HG03460 (cell line): ENCODE data around the gene GAPDHS.

Source experiments
- ATAC-seq: cut with Tn5 transposase; IDR thresholded peaks from one replicate; pipeline ENCODE4 v1.9.1; 2021; ENCODE audit not compliant: unreplicated experiment

Gene GAPDHS

DNA sequence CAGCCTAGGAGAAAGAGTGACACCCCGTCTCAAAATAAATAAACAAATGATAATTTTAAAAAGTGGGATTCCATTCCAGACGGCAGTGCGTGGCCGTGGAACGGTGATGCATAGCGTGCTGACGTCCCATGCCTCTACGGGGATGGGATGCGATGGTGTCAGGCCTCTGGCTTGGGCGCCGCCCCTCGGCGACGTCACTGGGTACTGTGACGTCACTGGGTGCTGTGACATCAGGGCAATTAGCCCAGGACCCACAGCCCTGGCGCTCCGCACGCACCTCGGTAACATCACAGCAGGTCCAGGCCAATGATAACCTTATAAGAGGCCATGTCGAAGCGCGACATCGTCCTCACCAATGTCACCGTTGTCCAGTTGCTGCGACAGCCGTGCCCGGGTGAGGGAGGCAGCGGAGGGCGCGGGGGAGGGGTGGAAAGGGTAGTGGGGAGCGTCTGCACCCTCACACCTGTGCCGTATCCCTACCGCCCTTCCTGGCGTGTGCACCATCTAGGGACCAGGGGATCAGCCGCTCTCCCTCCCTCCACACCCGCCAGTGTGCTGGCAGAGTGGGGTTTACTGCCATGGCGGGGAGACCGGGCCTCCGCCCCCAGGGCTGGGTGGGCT lies at the start of gene GAPDHS:
Gene GAPDHS (plus strand): TSS at position 256 of the 621 bp plus-strand sequence. CDS start 72 bp downstream, at position 328.
- ATAC-seq = no peak

DNA sequence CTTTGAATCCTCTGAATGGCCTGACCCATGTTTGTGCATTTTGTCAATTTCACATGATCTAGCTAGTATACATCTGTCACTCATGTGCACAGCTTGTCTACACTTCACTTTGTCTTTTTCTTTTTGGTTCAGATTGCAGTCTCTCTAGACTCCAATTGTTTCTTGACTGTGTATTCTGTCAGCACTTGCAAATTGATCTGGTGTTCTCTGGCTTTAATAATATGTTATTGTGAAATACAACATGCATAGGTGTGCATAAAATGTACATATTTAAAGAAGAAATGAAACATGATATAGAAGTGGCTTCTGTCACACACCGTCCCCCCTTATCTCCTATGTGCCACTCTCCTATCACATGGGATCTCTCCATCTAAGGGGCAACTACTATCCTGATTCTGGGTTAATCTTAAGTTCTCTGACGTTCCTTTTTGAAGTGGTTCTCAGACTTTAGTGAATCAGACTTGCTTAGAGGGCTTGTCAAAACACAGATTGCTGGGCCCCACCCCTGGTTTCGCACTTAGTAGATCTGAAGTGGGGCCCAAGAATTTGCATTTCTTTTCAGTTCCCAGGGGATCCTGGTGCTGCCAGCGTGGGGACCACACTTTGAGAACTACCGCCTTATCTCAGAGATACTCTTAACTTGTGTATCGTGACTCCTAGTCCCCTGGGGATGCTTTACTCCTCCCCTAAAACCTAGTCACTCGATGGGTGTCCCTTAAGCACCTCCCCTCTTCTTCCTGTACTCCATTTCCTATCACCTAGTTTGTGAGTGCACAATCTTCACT lies 48.8 kb upstream of the GAPDHS start:
- ATAC-seq = peak; percentile 57

DNA sequence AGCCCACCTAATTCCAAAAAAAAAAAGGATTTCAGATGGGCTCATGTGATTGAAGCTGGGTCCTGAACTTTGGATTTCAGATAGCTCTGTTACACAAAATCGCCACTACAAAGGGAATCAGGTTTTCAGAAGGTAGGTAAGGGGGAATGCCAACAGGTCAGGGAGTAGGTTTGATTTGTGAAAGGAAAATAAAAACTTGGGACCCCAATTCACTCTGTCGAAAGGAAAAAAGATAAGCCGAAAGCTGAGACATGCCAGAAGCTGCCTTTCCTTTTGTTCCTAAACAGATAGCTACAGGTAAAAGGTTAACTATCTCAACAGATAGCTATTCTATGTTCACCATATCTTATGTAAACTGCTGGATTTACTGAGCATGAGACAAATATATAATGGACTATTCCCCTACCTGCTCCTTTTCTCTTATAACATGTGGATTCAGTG lies 47.0 kb upstream of the GAPDHS start:
- no peak for ATAC-seq

DNA sequence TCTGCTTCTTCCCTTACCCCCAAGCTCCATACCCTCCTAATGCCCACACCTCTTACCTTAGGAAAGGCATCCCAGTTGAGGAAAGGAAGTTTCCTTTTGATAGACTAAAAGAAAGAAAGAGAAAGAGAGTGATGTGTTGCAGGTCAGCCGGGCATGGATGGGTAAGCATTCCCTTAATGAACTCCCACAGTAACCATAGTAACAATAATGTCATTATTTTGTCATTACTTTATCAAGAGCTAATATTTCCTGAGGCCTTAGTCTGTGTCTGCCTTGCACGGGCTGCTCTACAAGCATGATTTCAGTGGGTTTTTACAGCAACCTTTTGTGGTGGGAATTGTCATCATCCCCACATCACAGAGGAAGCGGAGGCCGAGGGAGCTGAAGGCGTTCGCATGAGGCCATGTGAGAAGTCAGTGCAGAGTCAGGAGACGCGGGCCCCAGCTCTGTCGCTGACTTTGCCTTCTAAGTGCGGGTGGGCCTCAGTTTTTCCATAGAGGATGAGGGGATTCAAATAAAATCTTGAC lies 45.5 kb upstream of the GAPDHS start:
- ATAC-seq = no peak

DNA sequence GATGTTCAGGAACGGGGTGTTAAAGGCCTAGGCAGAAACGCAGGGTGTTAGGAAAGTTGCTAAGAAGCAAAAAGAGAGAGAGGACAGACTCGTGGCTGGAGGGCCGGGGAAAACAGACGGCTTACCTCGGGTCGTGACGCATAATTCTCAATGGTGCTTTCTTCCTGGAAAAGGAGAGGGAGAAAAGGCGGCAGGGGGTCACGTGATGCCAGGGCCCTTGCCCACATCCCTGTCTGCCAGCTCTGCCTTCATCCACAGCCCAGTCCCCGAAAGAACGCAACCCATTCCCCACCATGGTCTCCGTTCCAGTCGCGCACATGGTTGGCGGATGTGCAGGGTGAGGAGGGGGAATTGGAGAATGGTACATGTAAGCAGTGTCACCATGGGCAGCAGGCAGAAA lies 44.6 kb upstream of the GAPDHS start:
- no peak for ATAC-seq

DNA sequence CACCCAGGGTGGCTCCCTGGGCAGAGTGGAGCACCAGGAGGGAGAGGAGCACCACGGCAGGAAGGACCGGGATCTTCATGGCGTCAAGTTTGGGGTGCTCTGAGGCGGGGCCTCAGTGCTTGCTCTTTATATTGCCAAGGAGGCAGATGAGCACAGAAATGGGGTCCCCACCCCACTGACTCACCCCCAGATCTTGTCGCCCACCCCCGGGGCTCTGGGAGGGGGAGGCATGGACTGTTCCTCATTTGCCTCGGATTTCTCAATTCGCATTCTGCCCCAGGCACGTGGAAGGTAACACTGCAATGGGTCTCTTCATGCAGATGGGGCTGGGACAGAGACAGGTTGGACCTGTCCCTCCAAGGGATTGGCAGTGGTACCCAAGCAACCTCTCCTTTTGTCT lies 42.9 kb upstream of the GAPDHS start, which contains the start of gene KRTDAP:
Gene KRTDAP (minus strand): TSS at position 101 of the 400 bp plus-strand sequence. CDS start 22 bp downstream, at position 79.
- ATAC-seq = no peak

DNA sequence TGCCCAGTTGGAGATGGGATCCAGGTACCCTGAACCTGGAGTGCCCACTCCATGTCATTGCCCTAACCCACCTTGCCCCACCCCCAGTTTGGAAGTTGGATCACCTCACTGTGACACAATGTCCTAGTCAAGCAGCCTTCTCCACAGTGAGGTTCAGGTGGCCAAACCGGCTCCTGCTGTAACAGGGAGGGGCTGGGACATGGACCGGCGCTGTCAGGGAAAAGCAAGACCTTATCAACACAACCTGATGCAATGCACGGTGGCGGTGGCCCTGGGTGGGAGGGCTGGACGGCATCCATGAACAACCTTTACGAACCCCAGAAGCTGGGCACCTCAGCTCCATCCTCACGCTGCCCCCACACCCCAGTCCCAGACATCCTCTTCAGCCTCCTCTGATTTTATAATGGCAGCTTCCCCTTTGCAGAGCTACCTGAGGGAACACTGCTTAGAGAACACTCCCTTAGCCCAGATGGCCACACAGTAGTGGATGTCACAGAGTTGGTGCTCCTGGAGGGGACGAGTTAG lies 41.4 kb upstream of the GAPDHS start:
- ATAC-seq = no peak

DNA sequence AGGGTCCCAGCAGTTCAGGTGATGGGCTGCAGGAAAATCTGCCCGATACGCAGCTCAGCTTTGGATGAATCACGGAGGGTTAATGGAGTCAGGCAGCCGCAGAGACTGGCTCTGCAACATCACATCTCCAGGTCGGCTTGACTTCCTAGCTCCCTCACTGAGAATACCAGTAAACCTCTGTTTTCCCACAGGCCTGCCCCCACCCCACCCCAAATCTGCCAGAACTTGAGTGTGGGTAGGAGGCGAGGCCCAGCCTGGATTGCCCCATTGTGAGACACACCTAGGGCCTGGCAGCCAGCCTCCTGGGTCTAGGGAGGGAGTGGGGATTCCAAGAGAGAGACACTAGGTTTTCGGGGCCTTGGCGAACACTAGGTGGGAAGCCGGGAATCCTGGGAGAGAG lies 39.3 kb upstream of the GAPDHS start:
- ATAC-seq = no peak

DNA sequence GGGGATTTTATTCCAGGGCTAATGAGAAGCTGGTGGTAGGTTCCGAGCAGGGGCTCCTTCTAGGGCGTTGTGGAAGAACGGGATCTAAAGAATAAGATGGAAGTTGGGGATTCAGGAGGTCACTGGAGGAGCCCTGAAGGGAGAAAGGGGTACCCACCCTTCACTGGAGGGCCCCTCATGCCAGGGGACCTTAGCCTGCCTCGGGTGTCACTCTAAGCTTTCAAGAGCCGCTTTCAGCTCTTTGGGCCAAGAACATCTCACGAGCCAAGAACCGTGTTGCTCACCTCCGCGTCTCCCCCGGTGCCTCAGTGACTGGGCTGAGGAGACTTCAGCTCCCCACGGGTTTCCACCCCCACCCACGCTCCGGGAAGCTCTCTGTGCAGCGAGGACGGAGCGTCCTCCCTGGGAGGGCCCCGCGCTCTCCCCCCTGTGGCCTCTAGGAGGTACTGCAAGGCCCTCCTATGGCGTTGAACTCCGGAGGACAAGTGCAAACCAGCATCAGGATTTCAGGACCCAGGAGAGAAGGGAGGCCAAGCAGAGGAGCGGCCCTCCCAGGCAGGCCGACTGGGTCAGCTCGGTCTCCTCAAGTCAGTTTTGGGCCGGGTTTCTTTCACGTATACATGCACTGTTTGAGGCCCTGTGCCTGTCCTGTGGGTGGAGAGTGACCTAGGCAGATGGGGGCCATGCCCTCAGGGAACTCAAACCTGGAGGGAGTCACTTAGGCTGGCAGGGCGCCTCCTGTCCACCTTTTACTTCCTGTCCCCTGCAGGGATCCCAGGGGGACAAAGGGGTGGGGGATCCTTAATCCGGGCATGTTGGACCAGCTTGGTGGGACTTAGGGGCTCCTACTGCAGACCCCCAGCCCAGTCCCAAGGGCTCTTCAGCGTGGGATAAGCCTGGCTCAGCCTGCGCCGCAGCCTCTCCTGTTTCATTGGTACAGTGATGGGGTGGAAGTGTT lies 37.9 kb upstream of the GAPDHS start:
- no peak for ATAC-seq

DNA sequence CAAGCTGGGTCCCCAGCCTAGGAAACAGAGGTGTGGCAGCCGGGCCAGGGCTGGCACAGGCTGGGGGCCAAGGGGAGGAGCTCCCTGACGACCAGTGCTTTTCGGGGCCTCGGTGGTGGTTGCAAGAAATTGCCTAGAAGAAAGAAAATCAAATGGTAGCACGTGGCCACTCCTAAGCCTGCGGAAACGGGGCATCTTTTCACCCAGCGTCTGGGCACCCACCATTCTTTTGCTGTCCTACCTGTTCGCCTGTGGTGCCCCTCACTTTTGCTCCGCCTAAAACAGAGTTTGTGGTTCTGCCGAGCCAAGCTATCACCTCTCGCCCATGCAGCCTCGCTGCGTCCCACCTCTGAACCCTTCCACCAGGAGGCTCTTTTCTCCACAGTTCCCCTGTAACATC lies 35.9 kb upstream of the GAPDHS start:
- no peak for ATAC-seq

DNA sequence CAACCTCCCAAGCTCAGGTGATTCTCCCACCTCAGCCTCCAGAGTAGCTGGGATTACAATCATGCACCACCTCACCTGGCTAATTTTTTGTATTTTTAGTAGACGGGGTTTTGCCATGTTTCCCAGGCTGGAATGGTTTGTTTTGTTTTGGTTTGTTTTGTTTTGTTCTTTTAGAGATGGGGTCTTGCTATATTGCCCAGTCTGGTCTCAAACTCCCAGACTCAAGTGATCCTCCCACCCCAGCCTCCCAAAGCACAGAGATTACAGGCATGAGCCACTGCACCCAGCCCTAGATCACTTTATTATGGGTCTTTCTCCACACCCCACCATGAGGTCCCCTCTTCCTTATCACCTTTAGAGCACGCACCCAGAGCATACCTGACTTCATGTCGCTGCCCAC lies 35.0 kb upstream of the GAPDHS start:
- ATAC-seq = no peak

DNA sequence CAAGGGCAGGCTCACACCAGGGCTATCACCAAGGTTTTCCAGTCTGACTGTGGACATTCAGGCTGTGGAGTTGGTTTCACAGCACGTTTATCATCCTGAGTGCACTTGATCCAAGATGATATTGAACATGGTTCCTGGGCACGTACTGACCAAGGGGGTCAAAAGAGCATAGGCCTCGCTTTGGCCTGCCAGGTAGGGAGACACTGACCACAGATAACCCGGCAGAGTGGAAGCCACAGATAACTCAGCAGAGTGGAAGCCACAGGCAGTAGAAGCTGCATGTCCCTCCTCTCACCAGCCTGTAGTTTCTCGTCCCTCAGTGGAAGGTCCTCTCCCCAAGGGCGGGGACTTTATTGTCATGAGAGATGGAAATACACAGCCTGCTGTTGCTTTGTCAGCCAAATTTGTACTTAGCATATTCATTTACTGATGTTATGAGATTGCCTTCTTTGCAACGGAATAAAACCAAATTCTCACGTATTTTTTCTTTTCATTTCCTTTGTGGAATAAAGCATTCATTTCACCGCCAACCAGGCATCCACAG lies 34.2 kb upstream of the GAPDHS start:
- ATAC-seq = no peak

DNA sequence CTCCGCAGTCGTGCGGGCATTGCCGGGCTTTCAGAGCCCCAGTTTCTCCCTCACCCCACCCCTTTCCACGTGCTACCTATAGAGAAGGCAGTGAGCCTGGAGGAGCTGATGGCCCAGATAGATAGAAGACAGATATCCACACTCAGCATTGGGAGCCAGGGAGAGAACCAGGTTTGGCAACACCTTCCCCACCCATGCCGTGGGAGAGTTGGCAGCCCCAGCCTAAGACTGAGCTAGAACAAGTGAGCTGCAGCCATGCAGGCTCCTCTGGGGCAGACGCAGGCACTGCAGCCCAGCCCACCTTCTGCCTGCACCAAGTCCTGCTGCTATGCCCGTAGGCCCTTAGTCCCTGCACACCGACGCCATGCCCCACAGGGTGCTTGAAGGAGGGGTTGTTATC lies 32.6 kb upstream of the GAPDHS start:
- no peak for ATAC-seq

DNA sequence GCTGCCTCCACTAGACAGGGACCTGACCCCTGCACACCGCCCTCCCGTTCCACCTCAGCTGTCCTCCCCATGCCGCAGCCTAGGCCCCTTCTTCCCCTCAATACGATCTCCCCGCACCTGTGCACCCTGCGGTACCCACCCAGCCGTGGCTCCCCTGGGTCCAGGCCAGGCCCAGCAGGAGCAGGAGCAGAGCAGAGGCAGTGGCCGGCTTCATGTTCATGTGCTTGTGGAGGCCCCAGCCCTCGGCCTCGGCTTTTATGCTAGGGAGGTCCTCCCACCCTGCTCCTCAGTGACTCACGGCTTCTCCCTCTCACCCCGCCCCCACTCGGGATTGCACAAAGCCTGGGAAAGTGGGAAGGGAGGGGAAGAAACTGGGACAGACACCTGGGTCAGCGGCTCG lies 31.6 kb upstream of the GAPDHS start:
- ATAC-seq = no peak

DNA sequence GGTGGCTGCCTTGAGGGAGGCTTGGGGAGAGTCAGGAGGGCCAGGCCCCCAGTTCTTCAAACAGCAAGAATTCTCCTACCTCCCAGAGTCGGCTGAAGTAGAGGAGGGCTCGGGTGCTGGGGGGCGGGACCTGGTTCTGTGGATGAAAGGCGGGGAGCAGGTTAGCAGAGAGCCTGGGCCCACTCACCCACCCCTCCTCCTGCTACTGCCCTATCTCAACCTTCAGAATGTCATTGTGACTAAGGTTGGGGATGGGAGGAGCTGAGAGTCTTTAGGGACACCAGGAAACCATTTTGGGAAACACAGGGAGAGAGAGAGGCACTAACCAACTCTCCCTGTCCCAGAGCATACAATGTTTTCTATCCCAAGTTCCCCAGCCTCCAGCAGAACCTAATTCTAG lies 30.5 kb upstream of the GAPDHS start:
- ATAC-seq = no peak

DNA sequence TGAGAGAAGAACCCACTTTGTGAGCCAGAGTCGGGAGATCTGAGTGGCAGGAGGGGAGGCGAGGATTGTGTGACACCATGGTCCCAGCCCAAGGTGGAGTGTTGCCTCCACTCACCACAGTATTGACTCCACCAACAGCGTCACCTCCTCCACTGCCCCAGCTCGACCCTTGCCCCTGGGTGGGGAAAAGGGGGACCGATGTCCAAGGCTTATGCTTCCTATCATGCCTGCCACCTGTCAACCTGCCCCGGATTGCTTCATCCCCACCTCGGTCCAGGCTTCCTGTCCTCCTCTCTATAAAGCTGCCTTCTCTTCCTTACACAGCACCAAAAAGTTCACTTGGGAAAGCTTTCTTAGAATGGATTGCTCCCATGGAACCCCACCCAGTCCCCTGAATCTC lies 27.2 kb upstream of the GAPDHS start:
- ATAC-seq = no peak

DNA sequence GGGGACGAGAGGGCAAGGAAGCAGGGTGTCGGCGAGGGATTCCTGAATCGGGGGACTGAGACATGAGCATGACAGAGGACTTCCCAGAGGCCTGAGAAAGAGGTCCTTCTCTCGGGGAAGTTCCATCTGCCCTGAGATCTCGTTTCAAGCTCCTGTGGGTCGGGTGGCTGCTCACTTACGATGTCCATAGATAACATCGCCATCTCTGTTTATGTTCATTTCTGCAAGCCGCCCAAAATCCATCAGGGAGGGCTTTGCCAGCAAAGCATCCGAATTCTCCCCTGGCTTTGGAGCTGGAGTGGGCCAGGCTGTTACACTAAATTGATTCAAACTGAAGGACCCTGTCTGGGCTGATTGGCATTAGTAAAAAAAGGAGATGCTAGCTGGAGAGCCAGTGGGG lies 25.7 kb upstream of the GAPDHS start:
- no peak for ATAC-seq

DNA sequence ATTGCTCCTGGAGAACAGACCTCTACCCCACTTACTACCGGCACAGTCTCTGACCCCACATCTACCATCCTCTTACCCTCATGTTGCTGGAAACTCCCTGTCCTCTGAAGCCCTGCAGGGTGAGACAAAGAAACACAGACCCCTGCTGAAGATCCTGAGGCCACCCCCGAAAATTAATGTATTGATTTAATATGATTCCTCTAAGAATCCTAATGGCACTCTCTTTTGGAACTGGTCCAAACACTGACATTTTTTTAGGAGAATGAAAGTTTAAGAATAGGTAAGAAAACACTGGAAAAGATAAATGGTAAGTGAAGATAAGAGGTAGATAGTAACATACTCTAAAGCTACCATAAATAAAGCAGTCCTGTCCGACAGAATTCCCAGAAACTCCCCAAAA lies 25.1 kb upstream of the GAPDHS start:
- ATAC-seq = no peak

DNA sequence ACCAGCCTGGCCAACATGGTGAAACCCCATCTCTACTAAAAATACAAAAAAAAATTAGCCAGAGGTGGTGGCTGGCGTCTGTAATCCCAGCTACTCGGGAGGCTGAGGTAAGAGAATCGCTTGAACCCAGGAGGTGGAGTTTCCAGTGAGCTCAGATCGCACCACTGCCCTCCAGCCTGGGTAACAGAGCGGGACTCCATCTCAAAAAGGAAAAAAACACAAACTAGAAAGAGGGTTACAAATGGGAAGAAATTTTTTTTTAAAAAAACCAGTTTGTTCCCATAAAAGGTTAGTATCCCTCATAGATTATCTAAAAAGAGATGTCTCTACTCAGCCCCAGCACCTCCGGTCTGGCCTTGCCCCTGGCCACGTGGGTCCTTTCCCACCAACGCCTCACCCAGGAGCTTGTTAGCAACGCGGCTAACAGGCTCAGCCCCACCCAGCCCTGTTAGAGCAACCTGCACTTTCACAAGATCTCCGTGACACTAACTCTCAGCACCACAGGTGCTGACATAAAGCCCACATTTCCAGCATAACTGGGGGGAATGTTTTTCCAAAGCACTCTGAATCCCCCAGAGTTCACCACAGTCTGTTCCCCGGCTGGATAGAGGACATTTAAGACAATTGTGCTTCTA lies 24.1 kb upstream of the GAPDHS start:
- no peak for ATAC-seq
